HUES48 (cell line): ENCODE data around the gene MKS1.
A peak's percentile ranks its signal among the peaks of the same experiment; 100 is the strongest.

Experiments used
- H3K27ac ChIP-seq: one replicate; pipeline ENCODE4 v1.7.0; 2013; ENCODE audit warnings: low read depth, low read length, inconsistent platforms
- H3K27me3 ChIP-seq: 2 replicates; pipeline ENCODE4 v1.6.1; 2013; ENCODE audit warnings: mild to moderate bottlenecking, low read length; ENCODE audit not compliant: control insufficient read depth, insufficient read depth
- H3K36me3 ChIP-seq: 2 replicates; pipeline ENCODE4 v1.6.1; 2013; ENCODE audit warnings: low read length; ENCODE audit not compliant: control insufficient read depth, insufficient read depth
- H3K4me1 ChIP-seq: 2 replicates; pipeline ENCODE4 v1.6.1; 2013; ENCODE audit warnings: mild to moderate bottlenecking, low read length; ENCODE audit not compliant: control insufficient read depth, insufficient read depth
- H3K4me3 ChIP-seq: 2 replicates; pipeline ENCODE4 v1.5.1; 2013; ENCODE audit warnings: mild to moderate bottlenecking, low read depth, low read length
- H3K9ac ChIP-seq: 2 replicates; pipeline ENCODE4 v1.6.1; 2013; ENCODE audit warnings: mild to moderate bottlenecking, low read depth, low read length, moderate library complexity
- H3K9me3 ChIP-seq: 2 replicates; pipeline ENCODE4 v1.6.1; 2013; ENCODE audit warnings: low read length; ENCODE audit not compliant: control insufficient read depth, insufficient read depth

MKS1 gene

DNA sequence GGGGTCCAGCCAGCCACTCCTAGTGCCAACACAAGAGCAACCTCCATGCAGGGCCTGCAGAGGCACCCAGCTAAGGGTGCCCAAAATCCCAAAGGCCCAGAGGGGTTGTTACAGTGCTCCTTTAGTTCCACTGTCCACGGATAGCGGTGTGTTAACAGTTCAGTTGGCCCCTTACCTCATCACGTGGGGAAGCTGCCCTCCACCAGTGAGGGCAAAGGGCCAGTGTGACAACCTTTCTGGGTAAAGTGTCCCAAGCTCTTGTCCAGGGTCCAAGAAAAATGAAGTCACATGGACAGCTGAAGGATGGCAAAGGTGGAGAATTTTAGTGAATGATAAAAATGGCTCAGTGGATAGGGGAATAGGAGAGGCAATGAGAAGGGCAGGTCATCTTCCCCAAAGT lies 8.7 kb upstream of the MKS1 start:
- Histone ChIP-seq H3K27me3 (peaks cover 66% of the 10 kb centered on the region), H3K9me3 (no peaks in the 10 kb centered on the region), H3K36me3 (no peaks in the 10 kb centered on the region), H3K4me1 (peaks cover 16% of the 10 kb centered on the region), H3K9ac (no peak overlapping the region), H3K4me3 (no peak overlapping the region), H3K27ac (no peak overlapping the region)

DNA sequence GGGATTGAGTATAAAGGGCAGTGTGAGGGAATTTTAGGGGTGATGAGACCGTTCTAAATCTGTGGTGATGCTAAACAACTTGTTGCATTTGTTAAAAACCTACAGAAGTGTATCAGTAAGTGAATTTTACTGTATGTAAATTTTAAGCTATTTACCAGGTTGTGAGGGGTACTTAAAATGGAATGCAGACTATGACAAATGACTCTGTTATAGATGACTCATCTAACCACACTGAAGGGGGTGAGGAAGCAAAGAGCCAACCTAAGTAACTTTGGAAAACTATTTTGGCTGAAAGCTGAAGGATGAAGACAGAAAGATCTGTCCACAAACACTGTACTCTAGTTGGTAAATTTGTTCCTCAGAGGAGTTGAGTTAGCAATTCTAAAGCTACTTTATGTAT lies 5.3 kb upstream of the MKS1 start:
- Histone ChIP-seq H3K27me3 (peaks cover 41% of the 10 kb centered on the region), H3K4me1 (peaks cover 17% of the 10 kb centered on the region), H3K27ac (peak overlapping the region; percentile 69), H3K4me3 (no peak overlapping the region), H3K9me3 (no peaks in the 10 kb centered on the region), H3K9ac (no peak overlapping the region), H3K36me3 (no peaks in the 10 kb centered on the region)

DNA sequence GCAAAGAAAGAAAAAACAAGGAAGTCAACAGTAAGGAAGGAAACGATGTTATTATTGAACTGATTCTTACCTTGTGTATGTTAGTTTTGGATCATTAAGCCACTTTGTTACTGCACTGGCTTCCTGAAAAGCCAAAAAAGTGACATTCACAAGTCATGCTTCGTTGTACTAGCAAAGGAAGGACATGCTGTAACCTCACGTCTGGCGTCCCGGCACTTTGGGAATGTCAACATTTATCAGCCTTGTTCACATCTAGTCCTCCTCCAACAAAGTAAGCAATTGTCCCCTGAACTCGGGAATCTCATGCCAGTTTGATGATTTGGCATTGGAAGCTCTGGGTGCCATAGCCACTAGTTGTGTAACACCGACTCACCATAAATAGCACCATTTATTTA lies 731 bp upstream of the MKS1 start:
- Histone ChIP-seq H3K9ac (no peak overlapping the region), H3K9me3 (no peaks in the 10 kb centered on the region), H3K27ac (no peak overlapping the region), H3K27me3 (peaks cover 9% of the 10 kb centered on the region), H3K36me3 (peaks cover 9% of the 10 kb centered on the region), H3K4me1 (peaks cover 6% of the 10 kb centered on the region; the same call in 1 of the 2 replicates), H3K4me3 (peak overlapping the region; percentile 62)

DNA sequence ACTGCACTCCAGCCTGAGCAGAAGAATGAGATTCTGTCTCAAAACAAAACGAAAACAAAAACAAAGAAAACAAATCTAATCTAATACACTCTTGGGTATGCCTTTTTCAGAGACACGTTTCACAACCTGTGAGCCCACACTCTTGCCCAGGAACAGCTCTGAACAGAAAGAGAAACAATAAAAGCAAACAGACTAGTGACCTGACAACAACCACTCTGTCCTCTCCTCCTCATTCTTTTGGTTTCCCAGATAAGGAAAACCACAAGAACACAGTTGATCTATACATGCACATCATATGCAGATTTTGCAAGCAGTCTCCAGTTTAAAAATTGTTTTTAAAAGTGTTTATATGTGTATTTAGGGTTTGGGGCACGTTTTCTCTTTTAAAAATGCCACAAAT lies 1.3 kb downstream of the MKS1 start:
- peaks cover 18% of the 10 kb centered on the region for H3K36me3 ChIP-seq
- no peak overlapping the region for H3K9ac ChIP-seq
- H3K4me1 ChIP-seq: peaks cover 6% of the 10 kb centered on the region; the same call in 1 of the 2 replicates
- H3K27me3 ChIP-seq: peaks cover 9% of the 10 kb centered on the region
- H3K9me3 ChIP-seq: no peaks in the 10 kb centered on the region
- H3K27ac ChIP-seq: no peak overlapping the region
- no peak overlapping the region for H3K4me3 ChIP-seq

DNA sequence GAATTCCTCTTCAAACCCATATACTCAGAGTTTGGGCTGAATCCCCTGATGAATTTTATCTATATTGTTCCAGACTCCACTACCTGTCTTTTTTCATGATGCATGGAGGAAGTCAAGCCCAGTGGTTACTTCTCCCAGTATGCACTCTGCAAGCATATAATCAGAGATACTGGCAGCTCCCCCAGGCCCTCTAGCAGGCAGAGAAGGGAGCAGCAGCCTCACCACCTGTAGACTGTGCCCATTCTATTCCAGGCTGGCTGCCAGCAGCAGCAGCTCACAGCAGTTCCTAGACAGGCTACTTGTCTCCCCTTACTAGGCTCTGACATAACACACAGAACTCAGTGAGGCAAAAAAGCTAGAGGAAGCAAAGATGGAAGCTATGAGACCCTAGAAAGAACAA lies 3.4 kb downstream of the MKS1 start:
- Histone ChIP-seq H3K4me3 (no peak overlapping the region), H3K4me1 (peaks cover 6% of the 10 kb centered on the region; the same call in 1 of the 2 replicates), H3K9ac (no peak overlapping the region), H3K27me3 (peaks cover 9% of the 10 kb centered on the region), H3K9me3 (no peaks in the 10 kb centered on the region), H3K36me3 (peaks cover 27% of the 10 kb centered on the region), H3K27ac (no peak overlapping the region)

DNA sequence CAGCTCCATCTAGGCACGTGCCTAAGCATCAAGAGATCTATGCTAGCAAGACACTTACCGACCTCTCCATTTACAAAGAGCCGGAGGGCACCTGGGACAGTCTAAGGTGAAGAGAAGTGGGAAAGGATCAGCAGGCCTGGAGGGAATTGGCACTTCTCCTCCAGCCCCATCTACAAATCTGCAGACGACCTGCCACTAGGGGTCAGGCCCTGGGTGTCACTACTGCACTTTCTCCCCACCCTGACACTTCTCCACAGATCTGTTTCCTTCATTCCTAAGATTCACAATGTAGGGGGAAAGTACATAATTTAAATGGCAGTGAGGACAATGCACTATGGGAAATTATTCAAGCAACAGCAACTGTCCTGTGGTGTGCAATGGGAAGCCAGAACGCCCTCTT lies 8.1 kb downstream of the MKS1 start:
- no peaks in the 10 kb centered on the region for H3K9me3 ChIP-seq
- H3K4me1 ChIP-seq: no peaks in the 10 kb centered on the region
- H3K9ac ChIP-seq: no peak overlapping the region
- no peaks in the 10 kb centered on the region for H3K27me3 ChIP-seq
- H3K4me3 ChIP-seq: no peak overlapping the region
- H3K36me3 ChIP-seq: peaks cover 59% of the 10 kb centered on the region
- H3K27ac ChIP-seq: no peak overlapping the region

DNA sequence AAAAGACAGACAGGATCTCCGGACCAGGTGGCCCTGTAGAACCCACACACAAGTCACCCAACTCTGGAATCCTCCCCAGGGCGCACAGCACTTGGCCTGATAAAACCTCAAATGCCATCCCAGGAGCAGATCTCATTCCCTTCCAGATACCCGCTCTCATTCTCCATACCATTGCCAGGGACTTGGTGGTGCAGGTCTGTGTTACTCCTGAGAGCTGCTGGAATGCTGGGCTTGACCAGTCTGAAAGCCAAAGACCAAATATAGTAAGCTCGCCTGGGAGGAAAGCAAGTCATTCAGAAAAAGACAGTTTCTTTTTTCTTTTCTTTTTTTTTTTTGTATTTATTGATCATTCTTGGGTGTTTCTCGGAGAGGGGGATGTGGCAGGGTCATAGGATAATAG lies 10.7 kb downstream of the MKS1 start:
- H3K36me3 ChIP-seq: peaks cover 60% of the 10 kb centered on the region
- no peak overlapping the region for H3K4me3 ChIP-seq
- H3K27ac ChIP-seq: no peak overlapping the region

DNA sequence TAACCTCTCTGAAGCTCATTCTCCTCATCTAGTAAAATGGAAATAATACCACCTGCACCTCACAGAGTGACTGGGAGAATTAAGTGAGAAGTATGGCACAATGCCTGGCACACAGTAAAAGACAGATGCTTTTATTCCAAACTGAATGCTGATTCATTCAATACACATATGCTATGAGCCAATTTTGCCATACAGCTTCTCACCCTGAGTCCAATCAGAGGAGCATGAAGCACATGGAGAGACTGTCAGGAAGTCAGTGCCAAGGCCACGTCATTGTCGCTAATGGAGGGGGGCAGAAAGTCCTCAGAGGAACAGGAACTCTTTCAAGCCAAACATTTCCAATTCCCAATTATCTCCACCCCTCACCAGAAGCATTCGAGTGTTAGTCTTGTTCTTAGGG lies 11.6 kb downstream of the MKS1 start:
- Histone ChIP-seq H3K4me1 (no peaks in the 10 kb centered on the region), H3K4me3 (no peak overlapping the region), H3K36me3 (peaks cover 51% of the 10 kb centered on the region), H3K9me3 (no peaks in the 10 kb centered on the region), H3K27ac (no peak overlapping the region), H3K27me3 (no peaks in the 10 kb centered on the region), H3K9ac (no peak overlapping the region)

More for the DNA sequence above, 10.7 kb downstream of the MKS1 start:
- Histone ChIP-seq H3K27me3 (no peaks in the 10 kb centered on the region), H3K9me3 (no peaks in the 10 kb centered on the region), H3K9ac (no peak overlapping the region), H3K4me1 (no peaks in the 10 kb centered on the region)

DNA sequence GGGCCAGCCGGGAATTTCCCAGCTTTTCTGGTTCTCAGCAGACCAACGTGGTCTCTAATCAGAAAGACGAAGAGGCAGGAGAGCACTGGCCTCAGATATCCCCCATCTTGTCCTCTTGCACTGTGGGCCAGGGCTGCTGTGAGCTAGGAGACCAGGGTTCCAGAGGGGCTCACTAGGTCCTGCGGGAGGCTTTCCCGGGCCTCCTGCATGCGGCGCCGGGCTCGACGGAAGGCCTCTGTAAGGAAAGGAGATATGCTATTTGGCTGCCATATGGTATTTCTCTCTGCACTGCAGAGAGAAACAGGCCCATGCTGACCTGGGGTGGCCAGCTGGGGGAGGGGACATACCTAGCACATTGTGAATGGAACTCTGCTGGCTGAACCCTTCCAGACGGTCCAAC lies 13.1 kb downstream of the MKS1 start:
- H3K4me1 ChIP-seq: no peaks in the 10 kb centered on the region
- H3K27ac ChIP-seq: no peak overlapping the region
- peaks cover 45% of the 10 kb centered on the region for H3K36me3 ChIP-seq
- H3K9ac ChIP-seq: no peak overlapping the region
- H3K4me3 ChIP-seq: no peak overlapping the region
- H3K27me3 ChIP-seq: no peaks in the 10 kb centered on the region
- no peaks in the 10 kb centered on the region for H3K9me3 ChIP-seq

DNA sequence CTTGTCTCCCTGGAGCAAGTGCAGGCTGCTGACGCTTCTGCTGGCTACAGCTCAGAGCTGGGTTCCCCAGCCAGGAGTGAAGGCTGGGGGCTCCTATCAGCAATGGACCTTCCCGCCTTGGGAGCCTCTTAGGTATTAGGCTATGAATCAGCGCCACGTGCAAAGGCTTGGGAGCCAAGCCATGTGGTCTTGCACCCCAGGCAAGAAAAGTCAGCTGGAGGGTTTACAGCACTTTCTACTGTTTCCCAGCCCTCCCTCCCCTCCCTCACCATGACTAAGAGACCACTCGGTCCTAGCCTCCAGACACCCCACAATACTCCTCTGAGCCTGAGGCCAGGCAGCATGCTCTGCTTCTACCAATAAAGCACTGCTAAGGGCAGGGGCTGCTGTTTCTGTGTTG lies 14.3 kb downstream of the MKS1 start:
- Histone ChIP-seq H3K27me3 (no peaks in the 10 kb centered on the region), H3K9me3 (no peaks in the 10 kb centered on the region), H3K4me3 (no peak overlapping the region), H3K36me3 (peaks cover 38% of the 10 kb centered on the region), H3K4me1 (no peaks in the 10 kb centered on the region), H3K27ac (no peak overlapping the region), H3K9ac (no peak overlapping the region)

DNA sequence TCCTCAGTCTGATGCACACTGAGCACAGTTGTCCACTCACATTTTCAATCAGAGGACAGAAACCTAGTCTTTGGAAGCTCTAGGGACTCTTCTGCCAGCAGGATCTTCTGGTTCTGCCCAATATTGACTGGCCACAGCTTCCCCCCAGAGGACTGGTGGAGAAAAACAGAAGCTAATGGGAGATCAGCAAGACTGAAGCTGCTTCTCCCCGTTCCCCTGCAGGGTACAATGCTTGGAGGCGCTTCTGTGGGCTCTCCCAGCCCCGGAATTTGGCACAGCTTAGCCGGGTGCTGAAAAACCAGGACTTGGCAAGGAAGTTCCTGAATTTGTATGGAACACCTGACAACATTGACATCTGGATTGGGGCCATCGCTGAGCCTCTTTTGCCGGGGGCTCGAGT lies 16.2 kb downstream of the MKS1 start:
- Histone ChIP-seq H3K36me3 (peaks cover 25% of the 10 kb centered on the region), H3K9me3 (no peaks in the 10 kb centered on the region), H3K4me1 (no peaks in the 10 kb centered on the region)

More for the DNA sequence above, 16.2 kb downstream of the MKS1 start:
- no peak overlapping the region for H3K27ac ChIP-seq
- no peaks in the 10 kb centered on the region; the same call in 1 of the 2 replicates for H3K27me3 ChIP-seq
- no peak overlapping the region for H3K4me3 ChIP-seq
- H3K9ac ChIP-seq: no peak overlapping the region
